Naive thymus-derived CD4-positive, alpha-beta T cell (primary cell): ENCODE results near the gene ART4. TPM values are rescaled to one million over a fixed set of nuclear protein-coding genes. Genes with fewer than 3 reads are reported as not detected.

ENCODE experiments used
- ATAC-seq: fragments of 150-1000 bp; cut with Tn5 transposase; 2 replicates; pipeline ENCODE4 v1.10.0; 2021; ENCODE audit warnings: mild to moderate bottlenecking, moderate library complexity
- CTCF ChIA-PET: fragments of 350-600 bp; sonication (Branson Sonifier 250); formaldehyde crosslinking; loops from one replicate; lab custom pipeline; 2021; ENCODE audit warnings: antibody characterized with exemption; lab: Charles Lee
- POLR2A ChIA-PET: fragments of 350-600 bp; sonication (Branson Sonifier 250); formaldehyde crosslinking; loops from one replicate; lab custom pipeline; 2021; ENCODE audit warnings: antibody characterized with exemption, inconsistent platforms; lab: Charles Lee
- DNase-seq, 9 donors: peaks; one replicate each; pipeline versions ENCODE4 v3.0.0 to v3.0.0-alpha.2; 2020 to 2022; ENCODE audit warnings: mixed read lengths in 1 of 9
- H3K27ac ChIP-seq: one replicate; pipeline ENCODE4 v1.7.0; 2013; ENCODE audit warnings: mild to moderate bottlenecking, low read depth, low read length, moderate library complexity
- H3K27me3 ChIP-seq, 2 donors: one replicate each; pipeline ENCODE4 v1.7.0; 2013; ENCODE audit warnings: low read length in 2 of 2, mild to moderate bottlenecking in 2 of 2, moderate library complexity in 2 of 2; ENCODE audit not compliant: control insufficient read depth in 2 of 2, insufficient read depth in 2 of 2
- H3K36me3 ChIP-seq, 3 experiments: 1 replicate in 2 of 3; 2 replicates in 1 of 3; pipeline ENCODE4 v1.7.0; 2013; ENCODE audit warnings: low read length in 3 of 3, mild to moderate bottlenecking in 3 of 3, moderate library complexity in 1 of 3; ENCODE audit not compliant: insufficient read depth in 3 of 3, control insufficient read depth in 2 of 3
- H3K4me1 ChIP-seq, 2 donors: one replicate each; pipeline ENCODE4 v1.7.0; 2013; ENCODE audit warnings: low read length in 2 of 2, mild to moderate bottlenecking in 2 of 2, moderate library complexity in 1 of 2; ENCODE audit not compliant: control insufficient read depth in 2 of 2, insufficient read depth in 2 of 2
- H3K4me3 ChIP-seq: 2 replicates; pipeline ENCODE4 v1.7.0; 2013; ENCODE audit warnings: mild to moderate bottlenecking, low read length
- H3K9me3 ChIP-seq, 3 experiments: 1 replicate in 2 of 3; 2 replicates in 1 of 3; pipeline ENCODE4 v1.7.0; 2013; ENCODE audit warnings: low read length in 3 of 3; ENCODE audit not compliant: control insufficient read depth in 2 of 3
- H3K27ac Mint-ChIP-seq, 9 donors: one replicate each; pipeline ENCODE4 v1.8.0; 2020 to 2022; ENCODE audit warnings: mixed read lengths in 9 of 9, mild to moderate bottlenecking in 8 of 9, moderate library complexity in 5 of 9, inconsistent platforms in 2 of 9
- H3K27me3 Mint-ChIP-seq, 5 donors: one replicate each; pipeline ENCODE4 v1.8.0; 2021 to 2022; ENCODE audit warnings: mixed read lengths in 5 of 5, mild to moderate bottlenecking in 1 of 5
- H3K36me3 Mint-ChIP-seq, 5 donors: one replicate each; pipeline ENCODE4 v1.8.0; 2020 to 2022; ENCODE audit warnings: mixed read lengths in 5 of 5, mild to moderate bottlenecking in 3 of 5, inconsistent platforms in 1 of 5
- H3K4me1 Mint-ChIP-seq, 7 donors: one replicate each; pipeline ENCODE4 v1.8.0; 2020 to 2022; ENCODE audit warnings: mixed read lengths in 7 of 7, mild to moderate bottlenecking in 3 of 7, inconsistent platforms in 1 of 7
- H3K4me3 Mint-ChIP-seq, 10 donors: one replicate each; pipeline ENCODE4 v1.8.0; 2020 to 2022; ENCODE audit warnings: mild to moderate bottlenecking in 10 of 10, mixed read lengths in 10 of 10, moderate library complexity in 6 of 10, inconsistent platforms in 2 of 10
- H3K9me3 Mint-ChIP-seq, 11 donors: one replicate each; pipeline ENCODE4 v1.8.0; 2020 to 2022; ENCODE audit warnings: mixed read lengths in 11 of 11, mild to moderate bottlenecking in 4 of 11, inconsistent platforms in 1 of 11, moderate library complexity in 1 of 11
- intact Hi-C, 2 donors: fragments of 100-400 bp; cut with micrococcal nuclease; formaldehyde crosslinking; loops; one replicate each; pipeline ENCODE4 v1.15.1; 2023
- polyA plus RNA-seq, 2 donors: library from polyadenylated mRNA; unstranded; fragments of 300-500 nt; fragmentation: Illumina TruSeq; gene quantifications; one replicate each; pipeline ENCODE4 v1.2.3, GENCODE V29; 2021
- total RNA-seq, 6 experiments: library from RNA in 5 of 6; stranded (reverse) in 5 of 6; gene quantifications; 1 replicate in 5 of 6; 2 replicates in 1 of 6; pipeline ENCODE4 v1.2.3 and lab custom pipeline; 2021 to 2026

The ART4 gene
- total and polyA plus RNA-seq, 7 experiments from 2014 or later: not detected

DNA sequence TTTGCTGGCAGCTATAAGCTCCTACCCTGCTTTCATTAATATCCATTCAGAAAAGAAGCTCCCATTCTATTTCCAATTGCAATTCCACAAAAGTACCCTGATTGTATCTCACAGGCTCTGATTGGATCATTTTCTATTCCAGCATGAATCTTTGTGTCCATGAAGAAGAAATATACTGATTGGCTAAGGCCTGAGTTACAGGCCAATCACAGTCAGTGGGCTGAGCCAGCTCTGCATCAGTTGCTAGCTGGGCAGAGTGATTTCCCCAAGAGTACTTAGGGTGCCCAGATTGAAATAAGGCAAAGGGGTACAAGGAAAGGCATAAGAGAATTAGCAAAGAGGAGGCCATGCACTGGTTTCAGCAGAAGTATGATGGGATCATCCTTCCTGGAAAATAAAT lies 14.4 kb downstream of the ART4 start:
- ChIA-PET CTCF (interaction anchor here (0.7 to 1.3 kb wide), 3 partner anchors 18 to 704 kb away, joined by 3 to 6 read pairs (median 3); no protein-coding TSS in a partner anchor), POLR2A (no interaction called here)
- no peak overlapping the region for H3K27ac ChIP-seq
- intact Hi-C loops: no loop called here
- Mint-ChIP-seq H3K4me3 (no peak overlapping the region), H3K27ac (no peak overlapping the region), H3K9me3 (peaks cover 0 to 6% (median 0%) of the 10 kb centered on the region in 11 donors), H3K4me1 (no peaks in the 10 kb centered on the region), H3K36me3 (peaks cover 0 to 9% (median 0%) of the 10 kb centered on the region in 5 donors), H3K27me3 (peaks cover 11 to 14% (median 12%) of the 10 kb centered on the region in 5 donors)
- ATAC-seq (no peak), DNase-seq (no peak)
- H3K36me3 ChIP-seq: no peaks in the 10 kb centered on the region
- H3K27me3 ChIP-seq: no peaks in the 10 kb centered on the region
- no peak overlapping the region for H3K4me3 ChIP-seq
- no peaks in the 10 kb centered on the region for H3K9me3 ChIP-seq
- H3K4me1 ChIP-seq: no peaks in the 10 kb centered on the region

DNA sequence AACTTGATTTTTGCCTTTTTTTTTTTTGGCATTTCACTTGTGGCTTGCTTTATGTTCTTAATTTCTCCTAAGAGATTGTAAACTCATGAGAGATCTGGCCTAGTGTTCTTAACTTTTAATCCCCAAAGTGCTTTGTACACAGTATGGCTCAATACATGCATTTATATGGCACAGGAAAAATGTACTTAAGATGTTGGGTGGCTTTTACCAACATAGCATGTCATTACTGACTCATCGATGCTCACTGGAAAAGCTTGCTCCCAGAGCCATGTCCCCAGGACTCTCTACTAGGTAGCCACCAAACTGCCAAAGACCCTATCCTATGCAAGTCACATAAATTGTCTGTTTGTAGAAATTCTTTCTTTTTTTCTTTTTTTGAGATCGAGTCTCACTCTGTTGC lies 16.3 kb downstream of the ART4 start:
- H3K4me3 ChIP-seq: no peak overlapping the region
- no peaks in the 10 kb centered on the region for H3K27me3 ChIP-seq
- no peak overlapping the region for H3K4me3 Mint-ChIP-seq
- H3K9me3 ChIP-seq: no peaks in the 10 kb centered on the region
- peaks cover 0 to 6% (median 0%) of the 10 kb centered on the region in 11 donors for H3K9me3 Mint-ChIP-seq
- intact Hi-C loops: no loop called here
- peaks cover 0 to 8% (median 6%) of the 10 kb centered on the region in 5 donors for H3K27me3 Mint-ChIP-seq
- ChIA-PET POLR2A (no interaction called here), CTCF (no interaction called here)
- DNase-seq (no peak), ATAC-seq (no peak)
- peaks cover 0 to 3% (median 0%) of the 10 kb centered on the region in 7 donors for H3K4me1 Mint-ChIP-seq
- H3K36me3 ChIP-seq: no peaks in the 10 kb centered on the region
- no peak overlapping the region for H3K27ac ChIP-seq
- H3K4me1 ChIP-seq: no peaks in the 10 kb centered on the region
- H3K36me3 Mint-ChIP-seq: peaks cover 0 to 6% (median 0%) of the 10 kb centered on the region in 5 donors
- H3K27ac Mint-ChIP-seq: no peak overlapping the region

DNA sequence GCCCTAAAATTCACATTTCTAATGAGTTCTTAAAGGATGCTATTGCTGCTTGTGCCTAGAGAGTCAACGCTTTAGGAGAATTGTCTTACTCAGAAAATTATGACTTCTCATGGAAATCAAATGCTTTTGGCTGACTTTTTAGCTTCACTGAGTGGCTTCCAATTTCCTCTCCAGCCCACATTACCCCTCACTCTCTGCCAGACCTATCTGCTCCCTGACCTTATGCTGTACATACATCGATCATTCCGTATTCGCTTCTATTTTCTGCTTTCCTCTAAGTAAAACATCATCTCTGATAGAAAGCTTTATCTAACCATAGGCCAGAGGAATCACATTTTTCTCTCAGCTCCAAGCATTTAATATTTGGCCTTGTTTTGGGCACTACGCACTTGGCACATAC lies 16.8 kb downstream of the ART4 start:
- Histone ChIP-seq H3K27ac (no peak overlapping the region), H3K4me1 (no peaks in the 10 kb centered on the region), H3K4me3 (no peak overlapping the region), H3K36me3 (no peaks in the 10 kb centered on the region), H3K9me3 (no peaks in the 10 kb centered on the region), H3K27me3 (no peaks in the 10 kb centered on the region)
- peaks cover under 1 to 6% (median 4%) of the 10 kb centered on the region in 5 donors for H3K27me3 Mint-ChIP-seq
- no peak overlapping the region for H3K27ac Mint-ChIP-seq
- intact Hi-C loops: no loop called here
- H3K4me3 Mint-ChIP-seq: no peak overlapping the region
- peaks cover 0 to 3% (median 0%) of the 10 kb centered on the region in 7 donors for H3K4me1 Mint-ChIP-seq
- CTCF ChIA-PET: no interaction called here
- no peak for DNase-seq
- ATAC-seq: no peak
- H3K9me3 Mint-ChIP-seq: peaks cover 0 to 2% (median 0%) of the 10 kb centered on the region in 11 donors
- peaks cover 0 to under 1% (median 0%) of the 10 kb centered on the region in 5 donors for H3K36me3 Mint-ChIP-seq
- POLR2A ChIA-PET: no interaction called here

DNA sequence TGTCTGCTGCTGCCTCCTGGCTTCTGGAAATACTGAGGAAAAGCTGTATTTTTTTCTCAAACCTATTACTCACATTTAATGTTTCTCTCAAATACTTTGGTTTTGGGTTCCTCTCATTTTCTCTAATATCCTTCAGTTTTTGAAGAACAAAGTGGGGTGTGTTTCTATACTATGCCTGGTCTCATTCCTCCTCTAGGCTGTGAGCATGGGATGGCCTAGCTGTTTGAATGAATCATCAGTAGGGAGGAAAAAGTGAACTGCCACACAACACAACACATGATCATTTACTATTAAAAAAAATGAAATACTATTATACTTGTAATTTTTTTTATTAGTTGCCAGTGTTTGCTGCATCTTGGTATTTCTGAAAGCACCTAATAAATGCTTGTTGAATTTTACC lies 18.1 kb downstream of the ART4 start:
- peaks cover 0 to 3% (median 0%) of the 10 kb centered on the region in 5 donors for H3K36me3 Mint-ChIP-seq
- peaks cover 0 to 3% (median 0%) of the 10 kb centered on the region in 7 donors for H3K4me1 Mint-ChIP-seq
- no peak for DNase-seq
- peak overlapping the region in 1 of 9 donors; percentile 70 for H3K27ac Mint-ChIP-seq
- ChIA-PET POLR2A (interaction anchor here (0.7 to 1.3 kb wide), 3 partner anchors 20 to 229 kb away, joined by 3 to 4 read pairs (median 3); partner anchors contain the start of genes C12orf60 and WBP11), CTCF (no interaction called here)
- peaks cover 0 to 4% of the 10 kb centered on the region in 2 donors for H3K27me3 ChIP-seq
- no peaks in the 10 kb centered on the region for H3K9me3 ChIP-seq
- no peak overlapping the region for H3K4me3 ChIP-seq
- H3K4me1 ChIP-seq: no peaks in the 10 kb centered on the region
- H3K36me3 ChIP-seq: no peaks in the 10 kb centered on the region
- H3K27me3 Mint-ChIP-seq: peaks cover 0 to 6% (median 5%) of the 10 kb centered on the region in 5 donors
- H3K27ac ChIP-seq: no peak overlapping the region
- intact Hi-C loops: no loop called here
- no peak overlapping the region for H3K4me3 Mint-ChIP-seq
- peaks cover 0 to 2% (median 0%) of the 10 kb centered on the region in 11 donors for H3K9me3 Mint-ChIP-seq
- ATAC-seq: no peak

DNA sequence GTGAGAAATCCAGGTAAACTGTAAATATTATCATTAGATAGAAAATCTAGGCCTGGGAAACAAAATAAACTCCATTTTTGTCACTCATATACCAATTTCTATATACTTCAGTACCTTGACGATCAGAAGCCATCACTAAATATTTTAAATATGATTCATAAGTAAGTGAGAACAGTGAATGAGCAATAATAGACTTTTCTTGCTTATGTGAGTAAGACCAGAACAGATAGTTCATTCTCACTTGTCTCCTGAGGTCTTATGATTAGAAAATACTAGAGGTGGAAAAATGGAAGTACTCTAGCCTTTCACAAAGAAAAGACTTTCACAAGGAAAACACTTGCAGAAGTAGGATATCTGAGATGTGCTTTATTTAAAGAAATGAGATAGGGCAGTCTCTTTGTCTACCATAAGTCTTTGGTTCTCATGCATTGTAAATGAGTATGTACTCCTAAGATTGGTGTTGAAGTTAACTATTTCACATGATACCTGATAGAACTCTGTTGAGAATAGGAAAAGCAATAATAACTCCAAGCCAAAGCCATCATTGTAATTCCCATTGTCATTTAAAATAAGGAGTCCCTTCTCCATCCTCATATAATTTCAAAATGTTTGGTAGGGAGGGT lies 19.2 kb downstream of the ART4 start:
- intact Hi-C loops: no loop called here
- DNase-seq: no peak
- H3K27me3 Mint-ChIP-seq: peaks cover 0 to 6% (median 5%) of the 10 kb centered on the region in 5 donors
- no peak overlapping the region for H3K4me3 Mint-ChIP-seq
- peaks cover 0 to 2% (median 0%) of the 10 kb centered on the region in 11 donors for H3K9me3 Mint-ChIP-seq
- no peak overlapping the region for H3K4me3 ChIP-seq
- no peak for ATAC-seq
- CTCF ChIA-PET: no interaction called here
- H3K4me1 Mint-ChIP-seq: peaks cover 0 to 3% (median 0%) of the 10 kb centered on the region in 7 donors
- H3K36me3 ChIP-seq: no peaks in the 10 kb centered on the region
- no peak overlapping the region for H3K27ac ChIP-seq
- peaks cover 0 to 3% (median 0%) of the 10 kb centered on the region in 5 donors for H3K36me3 Mint-ChIP-seq
- no peaks in the 10 kb centered on the region for H3K4me1 ChIP-seq
- POLR2A ChIA-PET: interaction anchor here (1.3 kb wide), 1 partner anchor 21 kb away, joined by 4 read pairs; the partner anchor contains the start of genes C12orf60 and WBP11
- peaks cover 0 to 4% of the 10 kb centered on the region in 2 donors for H3K27me3 ChIP-seq
- H3K9me3 ChIP-seq: no peaks in the 10 kb centered on the region
- no peak overlapping the region for H3K27ac Mint-ChIP-seq

DNA sequence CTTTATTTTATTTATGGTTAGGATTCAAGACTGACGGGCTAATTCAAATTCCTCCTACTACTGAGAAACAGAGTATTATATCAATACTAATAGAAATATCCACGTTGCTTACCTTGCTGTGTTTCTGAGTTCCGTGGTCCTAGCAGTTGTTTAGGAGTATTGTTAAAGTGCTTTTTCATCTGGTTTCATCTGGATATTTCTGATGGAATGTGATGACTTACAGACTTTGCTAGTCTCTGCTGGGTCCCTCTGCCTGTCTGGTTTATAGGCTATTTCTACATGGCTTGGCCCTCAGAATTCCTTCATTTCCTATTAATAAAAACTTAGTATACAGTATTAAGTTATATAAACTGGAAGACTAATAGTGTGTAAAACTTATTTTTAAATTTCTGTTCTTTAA lies 29.3 kb downstream of the ART4 start, which contains the start of gene SMCO3:
TSS of gene SMCO3 (minus strand) at position 169 of the 400 bp plus-strand sequence. CDS start 7,502 bp downstream, outside the sequence.
- no peaks in the 10 kb centered on the region for H3K9me3 ChIP-seq
- H3K36me3 ChIP-seq: no peaks in the 10 kb centered on the region
- H3K4me1 ChIP-seq: peaks cover 0 to 7% of the 10 kb centered on the region in 2 donors
- H3K27ac ChIP-seq: no peak within 1 kb of the TSS
- H3K4me3 ChIP-seq: no peak within 1 kb of the TSS
- intact Hi-C loops: no loop called here
- H3K27me3 Mint-ChIP-seq: peaks cover 0 to 18% (median 3%) of the 10 kb centered on the region in 5 donors
- peaks cover 0 to 6% (median 0%) of the 10 kb centered on the region in 5 donors for H3K36me3 Mint-ChIP-seq
- peaks cover 4 to 20% (median 14%) of the 10 kb centered on the region in 7 donors for H3K4me1 Mint-ChIP-seq
- ATAC-seq: no peak
- H3K4me3 Mint-ChIP-seq: no peak within 1 kb of the TSS
- ChIA-PET CTCF (no interaction called here), POLR2A (no interaction called here)
- H3K27me3 ChIP-seq: no peaks in the 10 kb centered on the region
- DNase-seq: no peak
- H3K27ac Mint-ChIP-seq: no peak within 1 kb of the TSS
- H3K9me3 Mint-ChIP-seq: peaks cover 0 to 8% (median 2%) of the 10 kb centered on the region in 11 donors
